NCI-H1048 (cell line): Measurements from ENCODE around the gene PARD3B.

Experiments
- DNase-seq: peaks from one replicate; lab custom pipeline; 2025; lab: John Stamatoyannopoulos, UW

Gene PARD3B

DNA sequence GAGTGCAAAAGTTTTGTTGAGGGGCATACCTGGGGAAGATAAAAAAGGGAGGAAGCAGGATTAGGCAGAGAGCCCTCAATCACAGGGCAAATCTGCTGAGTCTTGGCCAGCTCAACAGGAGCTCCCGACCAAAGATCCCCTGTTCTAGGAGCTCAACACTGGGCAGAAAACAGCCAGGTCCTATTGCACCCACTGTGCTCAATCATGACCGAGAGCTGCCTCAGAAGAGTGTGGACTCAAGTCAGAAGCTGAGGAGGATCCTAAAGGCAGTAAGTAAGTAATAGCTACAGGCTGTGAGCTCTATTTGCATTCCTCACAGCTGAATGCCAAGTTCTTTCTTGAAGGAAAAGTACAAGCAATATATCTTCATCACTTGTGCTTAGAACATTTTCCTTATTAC is 802.6 kb downstream of the PARD3B start:
- no peak for DNase-seq

DNA sequence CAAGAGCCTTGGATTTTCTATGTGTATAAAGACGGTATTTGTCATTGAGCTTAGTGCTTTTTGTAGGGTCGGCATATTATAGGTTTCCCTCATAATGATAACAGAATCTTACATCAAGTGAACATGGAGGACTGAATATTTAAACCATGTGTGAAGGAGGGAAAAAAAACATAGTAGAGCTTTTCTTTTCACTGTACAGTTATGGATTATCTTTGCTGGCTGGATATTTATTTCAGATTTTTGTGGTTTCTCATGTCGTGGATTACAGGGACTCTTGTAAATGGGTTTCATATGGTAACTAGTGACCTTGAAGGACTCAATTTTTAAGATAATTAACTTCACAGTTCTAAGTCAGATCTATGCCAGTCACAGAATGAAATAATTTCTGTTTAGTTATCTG is 806.8 kb downstream of the PARD3B start:
- no peak for DNase-seq

DNA sequence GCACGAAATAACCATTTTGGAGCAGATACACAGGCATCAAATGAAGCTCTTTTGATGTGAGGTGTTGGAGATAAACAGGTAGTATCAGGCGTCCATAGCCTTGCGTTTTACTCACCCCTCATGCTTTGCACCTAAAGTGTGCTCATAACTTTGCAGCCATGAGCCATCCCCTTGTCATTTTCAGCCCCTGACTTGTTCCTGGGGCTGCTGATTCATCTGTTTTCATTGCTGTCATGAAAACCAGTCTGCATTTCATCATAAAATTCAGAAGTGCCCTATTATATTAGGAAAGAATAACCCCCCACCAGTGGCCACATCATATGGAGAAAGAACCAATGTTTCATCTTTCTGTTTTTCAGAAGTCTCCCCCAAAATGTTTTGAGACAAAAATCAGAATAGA is 807.3 kb downstream of the PARD3B start:
- DNase-seq: no peak

GRCh38 chr2:205357732-205358131 is 812.5 kb downstream of the PARD3B start:
- DNase-seq: no peak

- no peak for DNase-seq
These were observed 813.1 kb downstream of the PARD3B start for GRCh38 chr2:205358351-205358815.

GRCh38 chr2:205361272-205361671 is 816.0 kb downstream of the PARD3B start:
- DNase-seq: no peak

DNA sequence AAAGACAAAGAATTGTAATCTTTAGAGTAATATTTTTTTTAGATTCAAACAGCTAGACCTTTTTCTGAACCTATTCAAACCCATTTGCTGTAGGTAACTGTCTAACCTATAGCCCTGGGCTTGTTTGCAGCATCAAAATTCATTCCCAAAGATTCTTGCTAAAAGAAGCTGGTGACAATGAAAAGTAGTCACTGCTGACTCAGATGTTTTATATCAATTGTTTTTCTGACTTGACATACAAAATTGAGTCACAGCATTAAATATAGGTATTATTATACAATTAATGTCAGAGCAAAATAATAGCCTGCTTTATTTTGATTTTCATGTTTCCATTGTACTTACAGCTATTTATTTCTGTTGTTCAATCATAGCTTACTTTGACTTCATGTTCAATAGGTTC is 816.7 kb downstream of the PARD3B start:
- no peak for DNase-seq

- DNase-seq: no peak
These were observed 819.0 kb downstream of the PARD3B start for GRCh38 chr2:205364261-205364660.

DNA sequence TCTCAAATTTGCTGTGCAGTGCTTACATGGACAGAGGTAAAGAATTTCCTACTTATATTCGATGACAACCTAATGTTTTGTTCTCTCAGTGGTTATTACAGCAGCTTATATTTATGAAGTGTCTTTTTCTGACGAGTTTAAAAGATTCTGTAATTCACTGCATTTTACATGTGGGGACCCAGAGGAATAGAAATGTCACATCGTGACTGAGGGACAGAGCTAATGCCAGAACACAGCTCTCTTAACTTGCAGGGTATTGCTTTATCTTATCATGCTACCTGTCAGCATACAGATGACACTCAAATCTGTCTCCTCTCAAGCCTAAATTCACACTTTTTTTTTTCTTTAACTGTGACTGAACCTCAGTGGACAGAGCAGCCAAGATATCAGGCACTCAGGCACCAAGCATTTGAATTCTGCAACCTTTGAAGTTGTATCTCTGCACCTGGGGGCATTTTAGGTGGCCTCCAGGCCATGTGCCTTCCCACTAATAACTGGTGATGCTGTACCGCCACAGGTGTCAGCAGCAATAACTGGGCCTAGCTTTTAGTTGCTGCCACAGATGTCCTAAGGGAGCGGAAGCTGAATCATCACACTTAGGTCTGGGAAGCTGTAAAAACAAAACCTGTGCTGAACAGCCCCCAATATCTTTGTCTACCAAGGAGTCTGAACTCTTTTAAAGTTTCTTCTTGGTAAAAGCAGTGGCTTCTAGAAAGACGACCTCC is 821.2 kb downstream of the PARD3B start:
- DNase-seq: no peak

DNA sequence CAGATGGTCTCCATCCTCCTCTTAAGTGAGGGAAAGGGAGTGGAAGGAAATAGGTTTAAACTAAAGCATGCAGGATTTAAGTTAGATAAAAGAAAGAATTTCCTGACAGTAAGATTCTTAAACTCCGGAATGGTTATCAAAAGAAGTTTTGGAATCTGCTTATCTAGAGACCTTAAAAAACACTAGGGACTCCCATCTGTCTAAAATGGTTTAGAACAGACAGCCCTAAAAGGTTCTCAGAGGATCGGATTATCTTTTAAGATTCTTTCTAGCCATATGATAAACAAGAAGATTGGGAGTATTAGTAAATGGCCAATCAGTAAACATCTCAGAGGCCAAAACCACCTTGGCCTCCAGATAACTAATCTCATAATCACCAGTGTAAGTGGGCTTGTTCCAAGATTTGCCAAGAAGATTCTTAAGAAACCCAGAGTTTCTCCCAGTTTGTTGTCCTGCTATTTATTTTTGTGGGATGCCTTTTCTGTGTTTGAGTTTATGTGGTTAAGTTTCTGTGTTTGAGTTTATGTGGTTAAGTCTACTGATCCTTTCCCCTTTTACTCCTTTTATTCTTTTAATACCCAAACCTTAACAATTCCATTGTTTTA is 822.2 kb downstream of the PARD3B start:
- DNase-seq: no peak

GRCh38 chr2:205369813-205370212 is 824.5 kb downstream of the PARD3B start:
- DNase-seq: no peak

GRCh38 chr2:205370726-205371125 is 825.5 kb downstream of the PARD3B start:
- DNase-seq: no peak

- DNase-seq: peak; percentile 18
These were observed 826.9 kb downstream of the PARD3B start for GRCh38 chr2:205372141-205372540.

DNA sequence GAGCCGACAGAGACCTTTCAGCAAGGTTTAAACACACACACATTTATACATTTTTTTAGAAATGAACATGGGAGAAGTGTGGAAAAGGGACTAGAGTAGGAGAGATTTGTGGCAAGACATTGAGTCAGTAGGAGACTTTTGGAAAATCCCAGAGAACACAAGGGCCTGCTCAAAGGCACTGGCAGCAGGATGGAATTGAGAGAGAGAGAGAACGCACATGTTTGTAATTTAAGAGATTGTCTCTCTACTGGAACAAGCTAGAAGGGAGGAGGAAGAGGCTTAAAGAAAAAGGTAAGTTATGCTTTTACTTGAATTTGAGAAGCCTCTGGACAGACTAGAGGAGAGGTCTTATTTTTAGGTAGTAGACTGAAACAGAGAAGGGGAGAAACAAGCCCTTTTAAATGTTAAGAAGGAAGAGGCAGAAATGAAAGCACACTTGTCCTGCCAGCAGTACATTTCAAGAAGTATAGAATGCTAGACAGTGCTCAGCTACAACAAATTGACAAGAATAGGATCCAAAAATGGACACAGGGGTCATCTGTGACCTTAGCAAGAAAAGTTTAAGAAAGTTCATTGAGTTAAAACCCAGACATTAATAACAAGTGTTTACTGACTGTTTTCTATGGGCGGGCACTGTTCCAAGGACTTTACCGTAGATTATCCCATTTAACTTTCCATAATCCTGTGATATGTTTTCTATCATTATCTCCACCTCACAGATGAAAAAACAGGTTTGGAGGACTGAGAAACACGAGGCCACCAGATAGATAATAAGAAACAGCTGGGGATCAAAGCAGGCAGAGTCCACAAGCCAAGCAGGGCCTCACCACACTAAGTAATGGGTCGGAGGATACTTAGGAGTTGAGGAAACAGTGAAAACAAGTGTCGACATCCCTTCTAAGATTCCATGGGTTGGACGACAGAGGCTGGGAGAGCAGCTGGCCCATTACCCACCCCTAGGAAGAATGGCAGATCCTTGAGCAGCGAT is 830.5 kb downstream of the PARD3B start:
- no peak for DNase-seq

GRCh38 chr2:205377324-205377723 is 832.0 kb downstream of the PARD3B start:
- DNase-seq: no peak

DNA sequence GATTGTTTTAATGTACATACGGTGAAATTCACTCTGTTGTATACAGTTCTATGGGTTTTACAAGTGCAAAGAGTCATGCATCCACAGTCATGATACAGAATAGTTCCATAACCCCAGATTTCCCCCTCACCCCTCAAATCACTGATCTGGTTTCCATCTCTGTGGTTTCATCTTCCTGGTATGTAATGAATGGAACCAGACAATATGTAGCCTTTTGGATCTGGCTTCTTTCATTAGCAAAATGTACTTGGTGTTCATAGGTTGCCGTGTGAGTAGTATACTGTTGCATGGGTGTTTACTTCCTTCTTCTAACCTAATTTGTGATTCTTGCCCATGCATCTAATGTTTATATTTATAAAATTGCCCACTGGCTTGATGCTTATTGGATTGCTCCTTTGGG is 838.3 kb downstream of the PARD3B start:
- DNase-seq: no peak

- DNase-seq: no peak
These were observed 840.8 kb downstream of the PARD3B start for GRCh38 chr2:205386109-205386508.

- DNase-seq: no peak
These were observed 842.2 kb downstream of the PARD3B start for GRCh38 chr2:205387350-205388055.

GRCh38 chr2:205390866-205391265 is 845.6 kb downstream of the PARD3B start:
- DNase-seq: no peak

GRCh38 chr2:205401511-205401910 is 856.2 kb downstream of the PARD3B start:
- DNase-seq: no peak

DNA sequence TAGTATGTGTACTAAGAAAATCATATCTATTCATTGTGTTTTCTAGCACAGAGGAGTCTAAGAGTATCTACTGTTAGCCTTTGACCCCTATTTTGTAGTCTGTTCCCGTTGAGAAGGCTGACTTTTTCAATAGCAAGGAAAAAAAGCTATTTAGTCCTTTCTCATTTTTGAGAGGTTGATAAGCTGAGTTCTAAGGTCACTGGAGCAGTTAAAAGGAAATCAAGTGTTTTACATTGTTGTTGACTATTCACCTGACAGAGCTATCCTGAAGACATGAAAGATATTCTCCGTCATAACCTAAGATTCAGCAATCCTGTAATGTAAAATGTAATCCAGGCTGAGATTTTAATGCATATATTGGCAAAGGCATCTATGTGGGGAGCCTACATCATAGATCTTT is 856.7 kb downstream of the PARD3B start:
- DNase-seq: no peak

DNA sequence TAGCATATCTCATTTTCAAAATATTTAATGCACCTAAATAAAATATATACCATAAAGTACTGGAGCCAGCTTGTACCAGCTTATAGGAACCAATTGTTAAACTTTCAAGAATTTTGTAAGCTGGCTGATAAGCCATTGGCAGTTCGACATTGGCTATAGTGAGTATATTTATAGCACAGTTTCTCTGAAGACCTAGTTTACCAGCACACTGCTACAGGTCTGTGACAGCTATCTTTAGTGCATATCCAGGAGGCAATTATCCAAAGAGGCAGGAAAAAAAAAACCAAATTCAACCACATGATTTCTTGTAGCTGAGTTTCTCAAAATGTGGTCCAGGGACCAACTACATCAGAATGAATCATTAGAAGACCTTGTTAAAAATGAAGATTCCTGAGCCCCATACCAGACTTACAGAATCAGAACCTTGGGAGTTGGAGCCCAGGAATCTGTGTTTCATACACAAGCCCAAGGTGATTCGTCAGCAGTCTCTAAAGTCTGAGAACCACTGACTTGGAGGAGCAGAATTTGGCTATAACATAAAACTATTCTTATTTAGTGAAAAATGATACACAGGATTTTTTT is 858.1 kb downstream of the PARD3B start:
- DNase-seq: no peak
